GM23248 (cell line): ENCODE results near the gene TRIM23. TPM values are rescaled to one million over a fixed set of nuclear protein-coding genes. Genes with fewer than 3 reads are reported as not detected.

ENCODE experiments used
- DNase-seq: peaks from one replicate; pipeline ENCODE4 v3.0.0-alpha.2; 2015
- H2AFZ ChIP-seq: fragments of 200-600 bp; sonication (generic); 2 replicates; pipeline ENCODE4 v1.6.1; 2016; ENCODE audit warnings: antibody characterized with exemption
- H3F3A ChIP-seq: fragments of 200-600 bp; sonication (generic); 2 replicates; pipeline ENCODE4 v1.6.1; 2016; ENCODE audit warnings: mild to moderate bottlenecking, antibody characterized with exemption, mixed run types; ENCODE audit not compliant: insufficient read depth
- H3K27ac ChIP-seq: fragments of 200-600 bp; sonication (generic); 2 replicates; pipeline ENCODE4 v1.5.1; 2016; ENCODE audit warnings: mild to moderate bottlenecking
- H3K27me3 ChIP-seq: fragments of 200-600 bp; sonication (generic); replicated peaks from 2 replicates; pipeline ENCODE4 v1.6.1; 2016; ENCODE audit warnings: mild to moderate bottlenecking; ENCODE audit not compliant: insufficient read depth
- H3K36me3 ChIP-seq: fragments of 200-600 bp; sonication (generic); 2 replicates; pipeline ENCODE4 v1.6.1; 2016; ENCODE audit warnings: low read depth, mild to moderate bottlenecking
- H3K4me1 ChIP-seq: fragments of 200-600 bp; sonication (generic); 2 replicates; pipeline ENCODE4 v1.6.1; 2016; ENCODE audit warnings: mild to moderate bottlenecking; ENCODE audit not compliant: insufficient read depth
- H3K4me2 ChIP-seq: fragments of 200-600 bp; sonication (generic); one replicate; pipeline ENCODE4 v1.6.1; 2016; ENCODE audit warnings: mild to moderate bottlenecking; ENCODE audit not compliant: unreplicated experiment
- H3K4me3 ChIP-seq: fragments of 200-600 bp; sonication (generic); 2 replicates; pipeline ENCODE4 v1.5.1; 2016; ENCODE audit warnings: mild to moderate bottlenecking
- H3K79me2 ChIP-seq: fragments of 200-600 bp; sonication (generic); 2 replicates; pipeline ENCODE4 v1.6.1; 2016; ENCODE audit warnings: mild to moderate bottlenecking; ENCODE audit not compliant: insufficient read depth
- H3K9ac ChIP-seq: fragments of 200-600 bp; sonication (generic); 2 replicates; pipeline ENCODE4 v1.6.1; 2016; ENCODE audit warnings: mild to moderate bottlenecking
- H3K9me2 ChIP-seq: fragments of 200-600 bp; sonication (generic); 2 replicates; pipeline ENCODE4 v1.6.1; 2016; ENCODE audit warnings: mixed run types, mild to moderate bottlenecking, moderate library complexity; ENCODE audit not compliant: insufficient read depth
- H3K9me3 ChIP-seq: fragments of 200-600 bp; sonication (generic); one replicate; pipeline ENCODE4 v1.6.1; 2017; ENCODE audit warnings: low read depth
- H4K20me1 ChIP-seq: fragments of 200-600 bp; sonication (generic); 2 replicates; pipeline ENCODE4 v1.6.0; 2016; ENCODE audit not compliant: insufficient read depth
- EZH2 ChIP-seq: fragments of 200-600 bp; sonication (generic); IDR thresholded peaks from 2 replicates; pipeline ENCODE4 v1.6.1; 2018; ENCODE audit warnings: antibody characterized with exemption, mild to moderate bottlenecking; ENCODE audit not compliant: insufficient read depth, poor library complexity, severe bottlenecking
- EZH2phosphoT487 ChIP-seq: fragments of 200-600 bp; sonication (generic); IDR thresholded peaks from 2 replicates; pipeline ENCODE4 v1.6.1; 2018; ENCODE audit warnings: antibody characterized with exemption, moderate library complexity, mild to moderate bottlenecking, low read depth; ENCODE audit not compliant: insufficient read depth
- WGBS, 2 experiments: methylation state at CpG; one replicate each; pipeline ENCODE4 v1.1.6; 2015 to 2017; ENCODE audit warnings: low lambda C conversion rate in 2 of 2, low coverage in 1 of 2; ENCODE audit errors: missing lambda C conversion rate in 2 of 2; 5-methylcytosine and 5-hydroxymethylcytosine counted together
- in situ Hi-C: fragments of 300-500 bp; cut with MboI; formaldehyde crosslinking; loops from 2 replicates; pipeline ENCODE4 v1.15.0; 2020
- polyA plus RNA-seq: library from polyadenylated mRNA; unstranded; fragments of >200 nt; fragmentation: Nextera tagmentation; extraction: Ambion mirVana; gene quantifications from 2 replicates; pipeline ENCODE4 v1.2.1, GENCODE V29; 2016
- total RNA-seq: library from RNA; depleted of rRNA; stranded (reverse); fragments of >200 nt; shearing (Covaris generic); gene quantifications from 2 replicates; pipeline ENCODE4 v1.2.3, GENCODE V29; 2014

Gene TRIM23
- total and polyA plus RNA-seq, 2 experiments from 2014 or later, result 2.7 to 19.1 TPM

- WGBS, 2 experiments, result 1% methylated on average over 54 of the region's 54 CpGs
- Histone ChIP-seq H3K79me2 (peaks cover 78% of the 10 kb centered on the region), H3K4me3 (peak within 1 kb of the TSS; percentile 99), H3K9me3 (no peaks in the 10 kb centered on the region), H3K27ac (peak within 1 kb of the TSS; percentile 93), H3K9me2 (no peaks in the 10 kb centered on the region), H3K9ac (peak within 1 kb of the TSS; percentile 94), H3K4me1 (peaks cover 11% of the 10 kb centered on the region), H2AFZ (peak within 1 kb of the TSS; percentile 98), H3K27me3 (no peaks in the 10 kb centered on the region), H3K36me3 (0 out of 2 replicates have a peak, but pooled peaks cover 4% of the 10 kb centered on the region), H3F3A (peaks cover 5% of the 10 kb centered on the region), H3K4me2 (peak within 1 kb of the TSS; percentile 85), H4K20me1 (no peaks in the 10 kb centered on the region)
- peak; percentile 99 for DNase-seq
- in situ Hi-C loops, result no loop called here
- no peak for TF ChIP-seq EZH2phosphoT487
- TF ChIP-seq EZH2, result no peak
Observed at GRCh38 chr5:65562731-65563701, 61.1 kb downstream of the TRIM23 start, which contains the start of the genes CENPK and PPWD1. TSS of gene CENPK (minus strand) at chr5:65563168. CDS start at chr5:65554907, 8,261 bp downstream. TSS of gene PPWD1 (plus strand) at chr5:65563296. CDS start at chr5:65563311, 15 bp downstream.

- H3K4me3 ChIP-seq, result no peak overlapping the region
- H2AFZ ChIP-seq, result no peak overlapping the region
- no peak overlapping the region for H3K4me2 ChIP-seq
- TF ChIP-seq EZH2, result no peak
- no peak for TF ChIP-seq EZH2phosphoT487
- in situ Hi-C loops, result no loop called here
- no peaks in the 10 kb centered on the region for H3K9me2 ChIP-seq
- H3K36me3 ChIP-seq, result no peaks in the 10 kb centered on the region; the same call in 1 of the 2 replicates
- H3K79me2 ChIP-seq, result peaks cover 24% of the 10 kb centered on the region
- H3K27me3 ChIP-seq, result no peaks in the 10 kb centered on the region
- WGBS, 2 experiments, result 98% methylated on average over 3 of the region's 3 CpGs
- no peaks in the 10 kb centered on the region for H3F3A ChIP-seq
- no peaks in the 10 kb centered on the region for H3K4me1 ChIP-seq
- no peak for DNase-seq
- no peaks in the 10 kb centered on the region for H4K20me1 ChIP-seq
- no peak overlapping the region for H3K27ac ChIP-seq
- no peaks in the 10 kb centered on the region for H3K9me3 ChIP-seq
- H3K9ac ChIP-seq, result no peak overlapping the region
Observed at GRCh38 chr5:65556718-65557117, 67.4 kb downstream of the TRIM23 start.

- no peaks in the 10 kb centered on the region; the same call in 1 of the 2 replicates for H3K36me3 ChIP-seq
Observed at GRCh38 chr5:65556181-65556580, 68.0 kb downstream of the TRIM23 start.

GRCh38 chr5:65555287-65555686, 68.8 kb downstream of the TRIM23 start:
- no peaks in the 10 kb centered on the region for H3K9me3 ChIP-seq
- no peaks in the 10 kb centered on the region for H3K4me1 ChIP-seq
- no peak overlapping the region for H3K4me2 ChIP-seq
- no peak overlapping the region for H3K4me3 ChIP-seq
- H3K27ac ChIP-seq, result no peak overlapping the region
- H3K9ac ChIP-seq, result no peak overlapping the region
- TF ChIP-seq EZH2phosphoT487 (no peak), EZH2 (no peak)
- H3K36me3 ChIP-seq, result no peaks in the 10 kb centered on the region; the same call in 1 of the 2 replicates
- H3K9me2 ChIP-seq, result no peaks in the 10 kb centered on the region
- no peaks in the 10 kb centered on the region for H3F3A ChIP-seq
- peak; percentile 10 for DNase-seq
- in situ Hi-C loops, result no loop called here
- H3K79me2 ChIP-seq, result peaks cover 10% of the 10 kb centered on the region
- H3K27me3 ChIP-seq, result no peaks in the 10 kb centered on the region
- H2AFZ ChIP-seq, result 0 out of 2 replicates have a peak overlapping the region, but pooled peaks have one; percentile 23
- H4K20me1 ChIP-seq, result no peaks in the 10 kb centered on the region

More at GRCh38 chr5:65556181-65556580, 68.0 kb downstream of the TRIM23 start:
- no peak overlapping the region for H2AFZ ChIP-seq
- no peaks in the 10 kb centered on the region for H3K27me3 ChIP-seq
- in situ Hi-C loops, result no loop called here
- peaks cover 19% of the 10 kb centered on the region for H3K79me2 ChIP-seq
- H3K27ac ChIP-seq, result no peak overlapping the region
- 91 to 95% methylated on average over 2 of the region's 2 CpGs for WGBS, 2 experiments
- H3K9me3 ChIP-seq, result no peaks in the 10 kb centered on the region
- H3K4me1 ChIP-seq, result no peaks in the 10 kb centered on the region
- H3K9me2 ChIP-seq, result no peaks in the 10 kb centered on the region
- no peaks in the 10 kb centered on the region for H4K20me1 ChIP-seq
- no peaks in the 10 kb centered on the region for H3F3A ChIP-seq
- no peak overlapping the region for H3K4me2 ChIP-seq
- no peak overlapping the region for H3K9ac ChIP-seq
- DNase-seq, result no peak
- TF ChIP-seq EZH2, result no peak
- TF ChIP-seq EZH2phosphoT487, result no peak
- no peak overlapping the region for H3K4me3 ChIP-seq
